ENCODE data around the gene POU6F2. TPM values are rescaled to one million over a fixed set of nuclear protein-coding genes. Genes with fewer than 3 reads are reported as not detected.

The POU6F2 gene
- total RNA-seq, 6 donors from 2014 or later = under 0.01 to 1.4 (median 0.24) TPM; not detected in 2

DNA sequence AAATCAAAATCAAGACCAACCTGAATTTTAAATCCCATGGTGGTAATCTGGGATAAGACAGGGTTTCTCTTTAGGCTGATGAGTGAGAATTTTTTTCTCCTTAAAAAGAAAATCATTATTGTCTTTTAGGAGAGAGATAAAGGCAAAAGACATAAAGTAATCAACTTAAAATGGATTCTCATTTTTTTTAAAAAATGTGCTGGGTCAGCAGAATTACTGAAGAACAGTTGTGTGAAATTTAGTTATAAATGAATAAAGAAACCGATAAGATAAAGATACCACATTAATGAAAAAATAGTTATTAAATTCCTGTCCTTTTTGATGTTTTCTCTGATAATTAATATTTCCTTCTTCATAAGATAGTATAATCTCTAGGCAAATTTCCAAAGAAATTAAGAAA is 427.2 kb downstream of the POU6F2 start:
- no peaks in the 10 kb centered on the region for H3K36me3 ChIP-seq
- no peaks in the 10 kb centered on the region for H3K4me1 ChIP-seq
- 81 to 97% methylated on average over 1 of the region's 1 CpG for WGBS, 2 donors
- H3K4me3 ChIP-seq = no peak overlapping the region
- no peak for TF ChIP-seq POLR2A (IDR thresholded peaks at IDR 0.05)
- TF ChIP-seq, protein P1, sequence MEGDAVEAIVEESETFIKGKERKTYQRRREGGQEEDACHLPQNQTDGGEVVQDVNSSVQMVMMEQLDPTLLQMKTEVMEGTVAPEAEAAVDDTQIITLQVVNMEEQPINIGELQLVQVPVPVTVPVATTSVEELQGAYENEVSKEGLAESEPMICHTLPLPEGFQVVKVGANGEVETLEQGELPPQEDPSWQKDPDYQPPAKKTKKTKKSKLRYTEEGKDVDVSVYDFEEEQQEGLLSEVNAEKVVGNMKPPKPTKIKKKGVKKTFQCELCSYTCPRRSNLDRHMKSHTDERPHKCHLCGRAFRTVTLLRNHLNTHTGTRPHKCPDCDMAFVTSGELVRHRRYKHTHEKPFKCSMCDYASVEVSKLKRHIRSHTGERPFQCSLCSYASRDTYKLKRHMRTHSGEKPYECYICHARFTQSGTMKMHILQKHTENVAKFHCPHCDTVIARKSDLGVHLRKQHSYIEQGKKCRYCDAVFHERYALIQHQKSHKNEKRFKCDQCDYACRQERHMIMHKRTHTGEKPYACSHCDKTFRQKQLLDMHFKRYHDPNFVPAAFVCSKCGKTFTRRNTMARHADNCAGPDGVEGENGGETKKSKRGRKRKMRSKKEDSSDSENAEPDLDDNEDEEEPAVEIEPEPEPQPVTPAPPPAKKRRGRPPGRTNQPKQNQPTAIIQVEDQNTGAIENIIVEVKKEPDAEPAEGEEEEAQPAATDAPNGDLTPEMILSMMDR (IDR thresholded peaks at IDR 0.05) = no peak
- TF ChIP-seq POLR2AphosphoS5 (IDR thresholded peaks at IDR 0.05) = no peak
- no peak for TF ChIP-seq EP300 (IDR thresholded peaks at IDR 0.05)
- H3K27ac ChIP-seq = no peak overlapping the region
- no peaks in the 10 kb centered on the region for H3K27me3 ChIP-seq
- no peak for ATAC-seq (ENCODE audit: low FRiP score in 2 of 2)
- H3K9me3 ChIP-seq = no peaks in the 10 kb centered on the region
- no peak for DNase-seq

DNA sequence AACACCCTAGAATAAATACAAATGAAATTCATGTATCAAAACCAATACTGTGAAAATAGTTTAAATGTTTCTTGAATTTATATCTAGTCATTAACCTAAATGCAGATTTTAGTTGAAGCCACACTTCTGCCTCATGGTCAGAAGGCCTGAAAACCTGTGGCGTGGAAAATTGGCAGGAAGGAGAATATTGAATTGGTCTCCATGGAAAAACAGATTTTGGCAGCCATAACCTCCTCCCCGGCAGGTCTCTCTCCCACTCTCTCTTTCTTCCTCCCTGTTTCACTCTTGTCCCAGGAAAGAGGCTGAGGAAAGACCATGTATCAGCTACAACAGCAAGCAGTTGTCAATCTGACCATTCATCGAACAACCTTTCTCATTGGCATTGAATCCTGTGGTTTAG is 427.9 kb downstream of the POU6F2 start:
- H3K4me1 ChIP-seq = no peaks in the 10 kb centered on the region
- TF ChIP-seq POLR2A (IDR thresholded peaks at IDR 0.05) = no peak
- no peak for TF ChIP-seq POLR2AphosphoS5 (IDR thresholded peaks at IDR 0.05)
- TF ChIP-seq, protein P1 (IDR thresholded peaks at IDR 0.05) = no peak
- no peak for TF ChIP-seq EP300 (IDR thresholded peaks at IDR 0.05)
- H3K27ac ChIP-seq = no peak overlapping the region
- no peaks in the 10 kb centered on the region for H3K36me3 ChIP-seq
- no peak overlapping the region for H3K4me3 ChIP-seq
- 84 to 90% methylated on average over 3 of the region's 3 CpGs for WGBS, 2 donors
- DNase-seq (no peak), ATAC-seq (ENCODE audit: low FRiP score in 2 of 2) (no peak)
- H3K27me3 ChIP-seq = no peaks in the 10 kb centered on the region
- H3K9me3 ChIP-seq = no peaks in the 10 kb centered on the region

DNA sequence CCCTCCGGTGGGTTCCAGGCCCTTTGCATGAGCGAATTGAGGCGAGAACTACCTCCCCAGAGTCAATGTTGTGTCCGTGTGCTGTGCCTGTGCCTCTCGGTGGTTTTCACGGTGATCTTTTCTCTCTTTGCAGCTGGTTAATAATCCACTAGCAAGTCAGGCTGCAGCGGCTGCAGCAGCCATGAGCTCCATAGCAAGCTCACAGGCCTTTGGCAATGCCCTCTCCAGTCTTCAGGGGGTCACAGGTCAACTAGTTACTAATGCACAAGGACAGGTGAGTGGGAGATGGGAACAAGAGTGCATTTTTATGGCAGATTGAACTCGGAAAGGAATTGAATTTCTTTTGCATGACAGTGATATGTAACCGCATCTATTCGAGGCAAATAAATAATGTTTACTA is 428.8 kb downstream of the POU6F2 start:
- ATAC-seq (ENCODE audit: low FRiP score in 2 of 2) = no peak
- no peaks in the 10 kb centered on the region for H3K9me3 ChIP-seq

DNA sequence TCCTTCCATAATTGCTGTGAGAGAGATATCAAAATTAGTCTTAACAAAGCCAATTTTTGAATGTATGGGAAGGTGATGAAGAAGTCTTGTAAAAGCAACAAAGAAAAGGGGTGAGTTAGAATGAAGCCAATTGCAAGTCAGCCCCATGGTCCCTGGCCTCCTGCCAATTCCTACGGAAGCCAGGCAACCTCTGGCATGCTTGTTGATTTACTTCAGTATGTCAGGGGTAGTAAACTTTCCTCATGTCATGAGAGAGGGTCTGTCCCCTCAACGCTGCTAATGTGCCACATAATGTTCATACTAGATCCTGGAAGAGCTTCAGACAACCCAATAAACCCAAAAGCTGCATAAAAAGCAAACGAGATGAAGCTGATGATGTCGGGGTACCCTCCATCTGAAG is 429.4 kb downstream of the POU6F2 start:
- Histone ChIP-seq H3K9me3 (no peaks in the 10 kb centered on the region), H3K27ac (no peak overlapping the region), H3K4me3 (no peak overlapping the region), H3K27me3 (no peaks in the 10 kb centered on the region), H3K4me1 (no peaks in the 10 kb centered on the region), H3K36me3 (no peaks in the 10 kb centered on the region)
- ATAC-seq (ENCODE audit: low FRiP score in 2 of 2) (no peak), DNase-seq (no peak)
- WGBS, 2 donors = 42 to 51% methylated on average over 4 of the region's 4 CpGs
- TF ChIP-seq POLR2A (IDR thresholded peaks at IDR 0.05) (no peak), EP300 (IDR thresholded peaks at IDR 0.05) (no peak), POLR2AphosphoS5 (IDR thresholded peaks at IDR 0.05) (no peak)
- TF ChIP-seq, protein P1 (IDR thresholded peaks at IDR 0.05) = no peak

More for the DNA sequence above, 428.8 kb downstream of the POU6F2 start:
- H3K27me3 ChIP-seq = no peaks in the 10 kb centered on the region
- no peak for DNase-seq
- no peak for TF ChIP-seq POLR2AphosphoS5 (IDR thresholded peaks at IDR 0.05)
- no peak overlapping the region for H3K4me3 ChIP-seq
- H3K27ac ChIP-seq = no peak overlapping the region
- no peaks in the 10 kb centered on the region for H3K36me3 ChIP-seq
- WGBS, 2 donors = 72 to 74% methylated on average over 10 of the region's 10 CpGs
- H3K4me1 ChIP-seq = no peaks in the 10 kb centered on the region

DNA sequence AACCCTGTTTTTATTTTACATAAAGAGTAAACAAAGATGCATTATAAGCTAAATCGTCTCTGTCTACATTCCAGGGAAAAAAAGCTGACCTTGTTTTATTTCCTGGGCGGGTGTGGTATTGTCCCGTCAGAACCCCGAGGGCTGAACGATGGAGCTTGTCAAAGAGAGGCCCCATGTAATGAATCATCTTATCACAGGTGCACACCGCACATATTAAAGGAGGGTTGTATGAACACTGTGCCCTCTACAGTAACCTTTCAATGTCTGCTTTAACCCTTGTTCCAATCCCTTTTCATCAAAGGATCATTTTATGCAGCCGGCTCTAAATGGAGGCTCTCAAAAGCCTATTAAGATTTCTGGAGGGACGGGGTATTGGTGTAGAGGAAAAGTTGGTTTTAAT is 430.0 kb downstream of the POU6F2 start:
- Histone ChIP-seq H3K4me3 (no peak overlapping the region), H3K27ac (no peak overlapping the region), H3K4me1 (no peaks in the 10 kb centered on the region), H3K36me3 (no peaks in the 10 kb centered on the region), H3K9me3 (no peaks in the 10 kb centered on the region), H3K27me3 (no peaks in the 10 kb centered on the region)
- ATAC-seq (ENCODE audit: low FRiP score in 2 of 2) (no peak), DNase-seq (no peak)
- TF ChIP-seq, protein P1 (IDR thresholded peaks at IDR 0.05) = no peak
- no peak for TF ChIP-seq POLR2A (IDR thresholded peaks at IDR 0.05)
- no peak for TF ChIP-seq POLR2AphosphoS5 (IDR thresholded peaks at IDR 0.05)
- TF ChIP-seq EP300 (IDR thresholded peaks at IDR 0.05) = no peak
- WGBS, 2 donors = 70 to 73% methylated on average over 8 of the region's 8 CpGs

All from upper lobe of left lung (tissue), 6 donors.